Measurements from ENCODE around the gene CGB7. TPM values are rescaled to one million over a fixed set of nuclear protein-coding genes. Genes with fewer than 3 reads are reported as not detected.
A peak's percentile ranks its signal among the peaks of the same experiment; 100 is the strongest.

The CGB7 gene
- total and polyA plus RNA-seq, 9 of the 15 experiments (the other 6 are each of a cell fraction or from before 2014, with no cell fraction given), result not detected

GRCh38 chr19:49073514-49074378 lies 16.2 kb upstream of the CGB7 start (continued):
- peak; percentile 61; the same call in 1 of the 2 replicates for TF ChIP-seq REST (IDR thresholded peaks at IDR 0.05; ENCODE audit: borderline replicate concordance)
- no peak for TF ChIP-seq REST (CRISPR knock-in tag; IDR thresholded peaks at IDR 0.05; ENCODE audit: low read depth)
- TF ChIP-seq GTF2E2 (tag; IDR thresholded peaks at IDR 0.05), result no peak
- no peak for TF ChIP-seq FOXP4 (CRISPR knock-in tag; IDR thresholded peaks at IDR 0.05; ENCODE audit: borderline replicate concordance)
- TF ChIP-seq ZKSCAN3 (CRISPR knock-in tag; IDR thresholded peaks at IDR 0.05), result no peak
- peak; percentile 51; the same call in 1 of the 2 replicates for TF ChIP-seq LARP7 (IDR thresholded peaks at IDR 0.05)
- 0 out of 2 replicates have a peak, but pooled peaks have one; percentile 26 for TF ChIP-seq POLR2G (IDR thresholded peaks at IDR 0.05; ENCODE audit: low read depth, low read length)
- peak; percentile 41 to 70 for TF ChIP-seq RAD21 (CRISPR knock-in tag; conservative IDR thresholded peaks at IDR 0.05 in 1 of 2, IDR thresholded peaks at IDR 0.05 in 1 of 2)
- no peak for TF ChIP-seq ZNF23 (CRISPR knock-in tag; IDR thresholded peaks at IDR 0.05)
- TF ChIP-seq NCOA4 (IDR thresholded peaks at IDR 0.05; ENCODE audit: partially characterized antibody), result no peak
- TF ChIP-seq MEF2A (IDR thresholded peaks at IDR 0.05; ENCODE audit: control insufficient read depth, low read depth, low read length), result peak; percentile 74
- TF ChIP-seq PURB (CRISPR knock-in tag; IDR thresholded peaks at IDR 0.05; ENCODE audit: low read depth), result no peak
- TF ChIP-seq YY1 (IDR thresholded peaks at IDR 0.05; ENCODE audit: borderline replicate concordance in 1 of 3, control insufficient read depth in 1 of 3, extremely low read depth in 1 of 3, insufficient read depth in 3 of 3, insufficient read length in 1 of 3, insufficient replicate concordance in 2 of 3, low read depth in 1 of 3, low read length in 2 of 3), result peak in 2 of 3 experiments; percentile 10 to 20
- TF ChIP-seq ZSCAN29 (IDR thresholded peaks at IDR 0.05), result no peak
- no peak for TF ChIP-seq SMARCA5 (IDR thresholded peaks at IDR 0.05)
- TF ChIP-seq ZNF12 (CRISPR knock-in tag; IDR thresholded peaks at IDR 0.05), result no peak
